AG04450 (cell line): Measurements from ENCODE around the gene ACOT2. TPM values are rescaled to one million over a fixed set of nuclear protein-coding genes. Genes with fewer than 3 reads are reported as not detected.
"Not testable (repeated sequence)": the region's sequence is repeated elsewhere in the genome, so short reads cannot be mapped to it uniquely, and the experiment has no call there.

Source experiments
- CTCF ChIA-PET: fragments of 300-600, 350-600 bp; formaldehyde crosslinking; extraction: SDS; loops from one replicate; lab custom pipeline; 2022; ENCODE audit warnings: antibody characterized with exemption, inconsistent platforms; lab: Charles Lee
- POLR2A ChIA-PET: fragments of 350-600 bp; formaldehyde crosslinking; extraction: SDS; loops from one replicate; lab custom pipeline; 2021; ENCODE audit warnings: antibody characterized with exemption, inconsistent platforms; lab: Yijun Ruan, JAX
- DNase-seq: peaks from one replicate; pipeline ENCODE4 v3.0.0-alpha.2; 2011; ENCODE audit warnings: low read depth, low spot score
- H3K27ac ChIP-seq: one replicate; pipeline ENCODE4 v1.5.1; 2012; ENCODE audit warnings: low read depth, low read length, control low read depth
- H3K27me3 ChIP-seq: one replicate; pipeline ENCODE4 v1.6.0; 2012; ENCODE audit warnings: low read length; ENCODE audit not compliant: control insufficient read depth, insufficient read depth
- H3K4me3 ChIP-seq: 2 replicates; pipeline ENCODE4 v1.5.1; 2011; ENCODE audit warnings: mild to moderate bottlenecking, low read depth, low read length, control low read depth
- H3K9me3 ChIP-seq: 2 replicates; pipeline ENCODE4 v1.5.1; 2012; ENCODE audit warnings: low read length; ENCODE audit not compliant: control insufficient read depth, insufficient read depth
- CTCF ChIP-seq: IDR thresholded peaks from 2 replicates; pipeline ENCODE4 v1.5.1; 2011; ENCODE audit warnings: low read depth, low read length, control low read depth, inconsistent platforms
- polyA plus RNA-seq: library from polyadenylated mRNA; depleted of rRNA; stranded (reverse); fragments of >200 nt; gene quantifications from 2 replicates; pipeline ENCODE4 v1.2.3, GENCODE V29; 2011

ACOT2 gene
- polyA plus RNA-seq, 1 experiment = 30.5 TPM

GRCh38 chr14:73537244-73538045 lies 31.6 kb upstream of the ACOT2 start:
- not testable (repeated sequence) for H3K27me3 ChIP-seq, DNase-seq, H3K9me3 ChIP-seq
- ChIA-PET CTCF (interaction anchor here (0.6 to 1.4 kb wide), 3 partner anchors 29 to 96 kb away, joined by 3 to 15 read pairs (median 3); no protein-coding TSS in a partner anchor), POLR2A (interaction anchor here (0.8 to 1.0 kb wide), 2 partner anchors 32 to 33 kb away, joined by 4 to 6 read pairs; partner anchors contain the start of gene ACOT2)
- Histone ChIP-seq H3K4me3 (peak overlapping the region; percentile 43), H3K27ac (peak overlapping the region; percentile 21)

GRCh38 chr14:73539017-73539416 lies 30.0 kb upstream of the ACOT2 start:
- not testable (repeated sequence) for DNase-seq

GRCh38 chr14:73542961-73543360 lies 26.1 kb upstream of the ACOT2 start:
- H3K4me3 ChIP-seq, H3K27ac ChIP-seq, DNase-seq, POLR2A ChIA-PET, H3K27me3 ChIP-seq, H3K9me3 ChIP-seq, CTCF ChIA-PET: not testable (repeated sequence)

More at GRCh38 chr14:73539017-73539416, 30.0 kb upstream of the ACOT2 start:
- H3K27me3 ChIP-seq, H3K9me3 ChIP-seq, H3K27ac ChIP-seq, H3K4me3 ChIP-seq, POLR2A ChIA-PET, CTCF ChIA-PET: not testable (repeated sequence)
- peak; percentile 52 for TF ChIP-seq CTCF

GRCh38 chr14:73545353-73545752 lies 23.7 kb upstream of the ACOT2 start:
- CTCF ChIA-PET, H3K27me3 ChIP-seq, POLR2A ChIA-PET, H3K4me3 ChIP-seq, H3K9me3 ChIP-seq, H3K27ac ChIP-seq, DNase-seq: not testable (repeated sequence)

GRCh38 chr14:73549097-73549496 lies 19.9 kb upstream of the ACOT2 start:
- DNase-seq, H3K9me3 ChIP-seq, H3K27me3 ChIP-seq, POLR2A ChIA-PET, H3K4me3 ChIP-seq, H3K27ac ChIP-seq, CTCF ChIA-PET: not testable (repeated sequence)

DNA sequence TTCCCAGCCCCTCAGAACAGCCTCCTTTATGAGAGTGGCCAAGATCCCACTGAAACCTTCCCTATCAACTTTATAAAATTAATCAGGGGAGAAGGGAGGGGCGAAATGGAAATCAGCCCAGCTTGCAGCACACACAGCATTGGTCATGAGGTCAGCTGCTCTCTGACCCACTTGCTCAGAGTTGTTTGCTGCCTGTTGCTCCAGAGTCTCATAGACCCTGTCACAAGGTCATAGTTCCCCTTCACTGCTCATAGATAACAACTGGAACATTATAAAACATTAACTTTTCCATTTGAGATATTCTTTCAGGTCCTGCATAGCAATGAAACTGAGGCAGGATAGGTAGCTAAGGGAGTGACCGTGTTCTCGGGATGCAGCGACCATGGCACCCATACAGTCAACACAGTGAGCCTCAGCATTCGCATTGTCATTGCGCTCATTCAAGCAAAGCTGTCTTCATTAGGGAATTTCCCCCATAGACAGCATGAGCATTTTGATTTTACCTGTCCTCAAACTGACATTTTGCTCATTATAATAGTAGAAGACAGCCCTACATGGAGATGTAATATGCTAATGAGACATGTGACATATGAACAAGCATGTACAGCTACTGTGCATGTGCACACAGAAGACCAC lies 19.0 kb upstream of the ACOT2 start:
- H3K9me3 ChIP-seq, H3K27me3 ChIP-seq, CTCF ChIA-PET, DNase-seq, H3K27ac ChIP-seq, POLR2A ChIA-PET, H3K4me3 ChIP-seq: not testable (repeated sequence)

DNA sequence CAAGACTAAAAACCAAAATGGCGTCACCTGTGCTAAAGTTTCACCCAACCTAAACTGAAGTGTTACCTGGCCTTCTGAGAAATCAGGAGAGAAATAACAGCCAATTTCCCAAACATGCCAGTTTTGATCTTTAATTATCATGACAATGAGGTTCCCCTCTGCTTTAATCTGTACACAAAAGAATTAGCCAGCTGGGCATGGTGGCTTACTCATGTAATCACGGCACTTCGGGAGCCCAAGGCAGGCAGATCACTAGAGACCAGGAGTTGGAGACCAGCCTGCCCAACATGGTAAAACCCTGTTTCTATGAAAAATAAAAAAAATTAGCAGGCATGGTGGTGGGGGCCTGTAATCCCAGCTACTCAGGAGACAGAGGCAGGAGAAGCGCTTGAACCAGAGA lies 15.2 kb upstream of the ACOT2 start:
- no peak for DNase-seq
- Histone ChIP-seq H3K4me3 (no peak overlapping the region), H3K27me3 (no peaks in the 10 kb centered on the region), H3K27ac (no peak overlapping the region), H3K9me3 (no peaks in the 10 kb centered on the region)
- ChIA-PET CTCF (no interaction called here), POLR2A (no interaction called here)
- TF ChIP-seq CTCF = no peak

GRCh38 chr14:73557201-73557600 lies 11.8 kb upstream of the ACOT2 start:
- H3K27me3 ChIP-seq, CTCF ChIA-PET, POLR2A ChIA-PET, DNase-seq, H3K4me3 ChIP-seq, H3K27ac ChIP-seq, H3K9me3 ChIP-seq: not testable (repeated sequence)

DNA sequence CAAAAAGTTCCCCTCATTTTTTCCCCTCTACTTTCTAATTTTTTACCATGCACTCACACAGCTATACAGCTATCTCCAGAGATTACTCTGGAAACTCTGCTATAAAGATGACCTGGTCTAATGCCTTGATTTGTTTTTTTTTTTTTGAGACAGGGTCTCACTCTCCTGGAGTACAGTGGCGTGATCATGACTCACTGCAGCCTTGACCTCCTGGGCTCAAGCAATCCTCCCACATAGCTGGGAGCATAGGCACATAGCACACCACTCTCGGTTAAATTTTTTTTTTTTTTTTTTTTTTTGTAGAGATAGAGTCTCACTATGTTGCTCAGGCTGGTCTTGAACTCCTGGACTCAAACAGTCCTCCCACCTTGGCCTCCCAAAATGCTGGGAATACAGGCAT lies 10.8 kb upstream of the ACOT2 start:
- CTCF ChIA-PET, H3K27me3 ChIP-seq, DNase-seq, H3K4me3 ChIP-seq, H3K27ac ChIP-seq, POLR2A ChIA-PET, H3K9me3 ChIP-seq: not testable (repeated sequence)

- H3K4me3 ChIP-seq, H3K27ac ChIP-seq, H3K9me3 ChIP-seq, DNase-seq, H3K27me3 ChIP-seq, CTCF ChIA-PET, POLR2A ChIA-PET: not testable (repeated sequence)
Measured at GRCh38 chr14:73562256-73562655, 6.8 kb upstream of the ACOT2 start.
